Naive thymus-derived CD8-positive, alpha-beta T cell (primary cell): ENCODE results near the gene IFT122. TPM values are rescaled to one million over a fixed set of nuclear protein-coding genes. Genes with fewer than 3 reads are reported as not detected.
"Not testable (repeated sequence)": the region's sequence is repeated elsewhere in the genome, so short reads cannot be mapped to it uniquely, and the experiment has no call there.

Experiments used
- ATAC-seq, 2 donors: fragments of 150-1000 bp; cut with Tn5 transposase in 1 of 2; sonication (Bioruptor Pico), chemical (Tn5 transposase) in 1 of 2; 1 replicate in 1 of 2; 2 replicates in 1 of 2; pipeline ENCODE4 v1.10.0; 2021; ENCODE audit warnings: mild to moderate bottlenecking in 2 of 2, moderate library complexity in 2 of 2
- POLR2A ChIA-PET: fragments of 350-600 bp; sonication (Branson Sonifier 250); formaldehyde crosslinking; loops from one replicate; lab custom pipeline; 2021; ENCODE audit warnings: antibody characterized with exemption; lab: Charles Lee
- DNase-seq, 10 donors: peaks; one replicate each; pipeline versions ENCODE4 v3.0.0 to v3.0.0-alpha.2; 2020 to 2022
- H3K27ac Mint-ChIP-seq, 10 donors: one replicate each; pipeline ENCODE4 v1.8.0; 2020 to 2022; ENCODE audit warnings: mild to moderate bottlenecking in 10 of 10, mixed read lengths in 10 of 10, moderate library complexity in 4 of 10, inconsistent platforms in 1 of 10
- H3K27me3 Mint-ChIP-seq, 5 donors: one replicate each; pipeline ENCODE4 v1.8.0; 2021 to 2022; ENCODE audit warnings: mixed read lengths in 5 of 5
- H3K36me3 Mint-ChIP-seq, 3 donors: one replicate each; pipeline ENCODE4 v1.8.0; 2020 to 2022; ENCODE audit warnings: mixed read lengths in 3 of 3, mild to moderate bottlenecking in 2 of 3, inconsistent platforms in 1 of 3
- H3K4me1 Mint-ChIP-seq, 4 donors: one replicate each; pipeline ENCODE4 v1.8.0; 2021 to 2022; ENCODE audit warnings: mixed read lengths in 4 of 4
- H3K4me3 Mint-ChIP-seq, 10 donors: one replicate each; pipeline ENCODE4 v1.8.0; 2020 to 2022; ENCODE audit warnings: mild to moderate bottlenecking in 10 of 10, mixed read lengths in 10 of 10, moderate library complexity in 6 of 10, inconsistent platforms in 1 of 10
- H3K9me3 Mint-ChIP-seq, 9 donors: one replicate each; pipeline ENCODE4 v1.8.0; 2020 to 2022; ENCODE audit warnings: mixed read lengths in 9 of 9, mild to moderate bottlenecking in 3 of 9, inconsistent platforms in 1 of 9, moderate library complexity in 1 of 9
- polyA plus RNA-seq, 3 donors: library from polyadenylated mRNA; unstranded; fragments of 300-500 nt; fragmentation: Illumina TruSeq; gene quantifications; one replicate each; pipeline ENCODE4 v1.2.3, GENCODE V29; 2021
- total RNA-seq, 8 experiments: library from RNA in 2 of 8; stranded (reverse) in 2 of 8; gene quantifications; one replicate each; pipeline ENCODE4 v1.2.3 and lab custom pipeline; 2021 to 2026

IFT122 gene
- total and polyA plus RNA-seq, 5 experiments from 2014 or later = 3.3 to 25.2 (median 6.5) TPM

- H3K4me1 Mint-ChIP-seq, ATAC-seq, H3K36me3 Mint-ChIP-seq, H3K9me3 Mint-ChIP-seq, H3K27ac Mint-ChIP-seq, H3K4me3 Mint-ChIP-seq, POLR2A ChIA-PET, DNase-seq, H3K27me3 Mint-ChIP-seq: not testable (repeated sequence)
Measured at GRCh38 chr3:129545951-129546350, 105.9 kb downstream of the IFT122 start.

- Mint-ChIP-seq H3K9me3 (no peaks in the 10 kb centered on the region), H3K27me3 (peaks cover 0 to 5% (median 0%) of the 10 kb centered on the region in 5 donors), H3K27ac (no peak overlapping the region), H3K36me3 (no peaks in the 10 kb centered on the region), H3K4me1 (no peaks in the 10 kb centered on the region), H3K4me3 (no peak overlapping the region)
- no peak for DNase-seq
- ATAC-seq = no peak
- POLR2A ChIA-PET = no interaction called here
Measured at GRCh38 chr3:129547241-129547640, 107.2 kb downstream of the IFT122 start.

GRCh38 chr3:129548104-129548965 is 108.3 kb downstream of the IFT122 start:
- Mint-ChIP-seq H3K4me3 (no peak overlapping the region), H3K36me3 (no peaks in the 10 kb centered on the region), H3K27me3 (peaks cover 0 to 10% (median 0%) of the 10 kb centered on the region in 5 donors), H3K4me1 (peaks cover 0 to 2% (median 0%) of the 10 kb centered on the region in 4 donors), H3K27ac (no peak overlapping the region), H3K9me3 (no peaks in the 10 kb centered on the region)
- POLR2A ChIA-PET = no interaction called here
- no peak for DNase-seq
- no peak for ATAC-seq

GRCh38 chr3:129549006-129549800 is 109.2 kb downstream of the IFT122 start:
- Mint-ChIP-seq H3K36me3 (no peaks in the 10 kb centered on the region), H3K27me3 (peaks cover 0 to 10% (median 2%) of the 10 kb centered on the region in 5 donors), H3K4me1 (peaks cover 2 to 8% (median 7%) of the 10 kb centered on the region in 4 donors), H3K9me3 (no peaks in the 10 kb centered on the region), H3K4me3 (no peak overlapping the region), H3K27ac (peak overlapping the region in 1 of 10 donors; percentile 62)
- ATAC-seq (no peak), DNase-seq (no peak)
- POLR2A ChIA-PET = no interaction called here

GRCh38 chr3:129549805-129550204 is 109.8 kb downstream of the IFT122 start:
- DNase-seq (no peak), ATAC-seq (no peak)
- Mint-ChIP-seq H3K4me1 (peaks cover 2 to 14% (median 13%) of the 10 kb centered on the region in 4 donors), H3K4me3 (no peak overlapping the region), H3K27ac (peak overlapping the region in 1 of 10 donors; percentile 60), H3K9me3 (no peaks in the 10 kb centered on the region), H3K36me3 (no peaks in the 10 kb centered on the region), H3K27me3 (peaks cover 0 to 11% (median 2%) of the 10 kb centered on the region in 5 donors)
- POLR2A ChIA-PET = no interaction called here

- ATAC-seq (no peak), DNase-seq (no peak)
- no peaks in the 10 kb centered on the region for H3K36me3 Mint-ChIP-seq
- peak overlapping the region in 4 of 10 donors; percentile 26 to 80 (median 40) for H3K27ac Mint-ChIP-seq
- H3K4me1 Mint-ChIP-seq = peaks cover 3 to 15% (median 15%) of the 10 kb centered on the region in 4 donors
- peaks cover 0 to 11% (median 2%) of the 10 kb centered on the region in 5 donors for H3K27me3 Mint-ChIP-seq
- H3K9me3 Mint-ChIP-seq = no peaks in the 10 kb centered on the region
- H3K4me3 Mint-ChIP-seq = peak overlapping the region in 2 of 10 donors; percentile 5 to 45
- POLR2A ChIA-PET = interaction anchor here (0.8 kb wide), 1 partner anchor 47 kb away, joined by 3 read pairs; no protein-coding TSS in a partner anchor
Measured at GRCh38 chr3:129552287-129553050, 112.4 kb downstream of the IFT122 start.

- H3K27me3 Mint-ChIP-seq = peaks cover 0 to 14% (median 2%) of the 10 kb centered on the region in 5 donors
- peaks cover 3 to 22% (median 15%) of the 10 kb centered on the region in 4 donors for H3K4me1 Mint-ChIP-seq
- no peak overlapping the region for H3K4me3 Mint-ChIP-seq
- no peaks in the 10 kb centered on the region for H3K9me3 Mint-ChIP-seq
- POLR2A ChIA-PET = interaction anchor here (0.8 kb wide), 1 partner anchor 47 kb away, joined by 3 read pairs; no protein-coding TSS in a partner anchor
- DNase-seq = no peak
- H3K36me3 Mint-ChIP-seq = no peaks in the 10 kb centered on the region
- peak overlapping the region in 1 of 10 donors; percentile 80 for H3K27ac Mint-ChIP-seq
- ATAC-seq = no peak
Measured at GRCh38 chr3:129553171-129553570, 113.1 kb downstream of the IFT122 start.

- DNase-seq (no peak), ATAC-seq (peak in 1 of 2 donors; percentile 52)
- H3K36me3 Mint-ChIP-seq = no peaks in the 10 kb centered on the region
- no peak overlapping the region for H3K27ac Mint-ChIP-seq
- peaks cover 0 to 12% (median 2%) of the 10 kb centered on the region in 5 donors for H3K27me3 Mint-ChIP-seq
- POLR2A ChIA-PET = interaction anchor here (1.1 kb wide), 1 partner anchor 13 kb away, joined by 5 read pairs; no protein-coding TSS in a partner anchor
- no peaks in the 10 kb centered on the region for H3K9me3 Mint-ChIP-seq
- peak overlapping the region in 7 of 10 donors; percentile 5 to 42 (median 20) for H3K4me3 Mint-ChIP-seq
- H3K4me1 Mint-ChIP-seq = peaks cover 3 to 25% (median 15%) of the 10 kb centered on the region in 4 donors
Measured at GRCh38 chr3:129553719-129554118, 113.7 kb downstream of the IFT122 start.

GRCh38 chr3:129554356-129555152 is 114.5 kb downstream of the IFT122 start:
- Mint-ChIP-seq H3K4me3 (peak overlapping the region in 5 of 10 donors; percentile 6 to 24 (median 22)), H3K27me3 (peaks cover 0 to 12% (median 2%) of the 10 kb centered on the region in 5 donors), H3K9me3 (no peaks in the 10 kb centered on the region), H3K4me1 (peaks cover 3 to 25% (median 15%) of the 10 kb centered on the region in 4 donors), H3K27ac (peak overlapping the region in 2 of 10 donors; percentile 27 to 67), H3K36me3 (no peaks in the 10 kb centered on the region)
- POLR2A ChIA-PET = interaction anchor here (1.1 to 1.2 kb wide), 2 partner anchors 12 to 51 kb away, joined by 4 to 5 read pairs; no protein-coding TSS in a partner anchor
- DNase-seq (no peak), ATAC-seq (no peak)

GRCh38 chr3:129555153-129555550 is 115.1 kb downstream of the IFT122 start:
- ATAC-seq (no peak), DNase-seq (no peak)
- peak overlapping the region in 1 of 10 donors; percentile 27 for H3K27ac Mint-ChIP-seq
- H3K4me1 Mint-ChIP-seq = peaks cover 3 to 25% (median 15%) of the 10 kb centered on the region in 4 donors
- H3K27me3 Mint-ChIP-seq = peaks cover 0 to 12% (median 2%) of the 10 kb centered on the region in 5 donors
- POLR2A ChIA-PET = interaction anchor here (1.2 kb wide), 1 partner anchor 50 kb away, joined by 4 read pairs; no protein-coding TSS in a partner anchor
- no peaks in the 10 kb centered on the region for H3K9me3 Mint-ChIP-seq
- H3K36me3 Mint-ChIP-seq = no peaks in the 10 kb centered on the region
- H3K4me3 Mint-ChIP-seq = no peak overlapping the region
